Right lobe of liver (tissue), 6 donors: ENCODE measurements around the gene CCBE1. TPM values are rescaled to one million over a fixed set of nuclear protein-coding genes. Genes with fewer than 3 reads are reported as not detected.

Experiments
- ATAC-seq, 4 donors: fragments of 200-7000 bp; cut with Tn5 transposase; one replicate each; pipeline ENCODE4 v1.9.1; 2020; ENCODE audit warnings: mild to moderate bottlenecking in 4 of 4, moderate library complexity in 4 of 4
- DNase-seq, 3 donors: peaks; one replicate each; pipeline ENCODE4 v3.0.0-alpha.2; 2020
- H3K27ac ChIP-seq, 3 donors: fragments of 200-600 bp; one replicate each; pipeline ENCODE4 v1.8.0; 2022
- H3K27me3 ChIP-seq, 2 donors: fragments of 200-600 bp; one replicate each; pipeline ENCODE4 v1.8.0; 2022
- H3K36me3 ChIP-seq, 4 donors: fragments of 200-600 bp; sonication (generic) in 1 of 4; one replicate each; pipeline versions ENCODE4 v1.5.1 to v1.8.0; 2017 to 2022; ENCODE audit warnings: control low read depth in 1 of 4
- H3K4me1 ChIP-seq, 4 donors: fragments of 200-600 bp; sonication (generic) in 1 of 4; one replicate each; pipeline versions ENCODE4 v1.5.1 to v1.8.0; 2017 to 2022; ENCODE audit warnings: control low read depth in 1 of 4
- H3K4me3 ChIP-seq, 3 donors: fragments of 200-600 bp; one replicate each; pipeline ENCODE4 v1.8.0; 2022
- H3K9me3 ChIP-seq, 4 donors: fragments of 200-600 bp; sonication (generic) in 1 of 4; one replicate each; pipeline versions ENCODE4 v1.5.1 to v1.8.0; 2017 to 2022; ENCODE audit warnings: control low read depth in 1 of 4
- POLR2A ChIP-seq: fragments of 450-650 bp; IDR thresholded peaks from one replicate; pipeline ENCODE4 v1.6.1; 2017; ENCODE audit warnings: antibody characterized with exemption, mild to moderate bottlenecking
- WGBS: methylation state at CpG from one replicate; pipeline ENCODE4 v1.1.6; 2018; ENCODE audit warnings: low coverage, low lambda C conversion rate; ENCODE audit not compliant: insufficient coverage; ENCODE audit errors: missing lambda C conversion rate; 5-methylcytosine and 5-hydroxymethylcytosine counted together
- intact Hi-C, 2 donors: fragments of 100-400 bp; cut with DNase I; formaldehyde crosslinking; loops; one replicate each; pipeline versions ENCODE4 v1.11.2 to v1.14.1; 2022
- total RNA-seq, 6 experiments: library from RNA; depleted of rRNA in 2 of 6; stranded (reverse); fragments of >200 nt in 2 of 6; fragmentation: NEBNext Ultra II Directional in 3 of 6; extraction: Animal tissue kit (Norgen Biotek cat#: 25700) in 3 of 6; gene quantifications; one replicate each; pipeline versions ENCODE4 v1.1.0 to v1.2.4, GENCODE V29; 2016 to 2023
- TF ChIP-seq, protein P1 (sequence below), 4 donors: fragments of 200-600 bp in 3 of 4; fragments of 450-650 bp in 1 of 4; IDR thresholded peaks; one replicate each; pipeline versions ENCODE4 v1.5.1 to v1.8.0; 2016 to 2022; ENCODE audit warnings: antibody characterized with exemption in 4 of 4, mild to moderate bottlenecking in 2 of 4
- donor health status: DM: no; HTN: yes; CAD: no.
- donor health status: DM: no; HTN: no; CAD: no.
- donor health status: DM: no; HTN: no; CAD: no.
- donor health status: DM: no; HTN: yes; CAD: no.
- donor health status: DM: no; HTN: yes; CAD: no.

Gene CCBE1
- total RNA-seq, 6 experiments from 2014 or later: 2.7 to 6.9 (median 4.3) TPM

DNA sequence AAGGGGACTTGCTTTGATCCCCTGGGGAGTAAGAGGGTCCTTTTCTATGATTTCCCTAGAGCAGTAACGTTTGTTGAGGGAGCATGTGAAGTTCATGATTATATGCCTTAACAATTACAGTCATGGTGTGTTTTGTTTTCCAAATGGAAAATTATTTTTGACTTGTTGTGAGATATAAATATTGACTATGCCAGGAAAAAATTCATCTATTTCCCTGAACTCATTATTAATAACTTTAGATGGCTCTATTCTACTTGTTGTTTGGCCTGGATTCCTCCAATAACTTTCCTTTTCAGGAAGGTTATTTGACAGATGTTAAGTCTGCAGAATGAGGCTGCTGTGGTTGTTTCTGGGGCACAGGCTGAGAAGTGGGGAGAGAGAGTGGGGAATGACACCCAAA, 266.1 kb downstream of the CCBE1 start:
- H3K27ac ChIP-seq: no peak overlapping the region
- 28% methylated on average over 1 of the region's 1 CpG for WGBS
- no peak overlapping the region for H3K4me3 ChIP-seq
- ATAC-seq (no peak), DNase-seq (no peak)
- TF ChIP-seq, protein P1, sequence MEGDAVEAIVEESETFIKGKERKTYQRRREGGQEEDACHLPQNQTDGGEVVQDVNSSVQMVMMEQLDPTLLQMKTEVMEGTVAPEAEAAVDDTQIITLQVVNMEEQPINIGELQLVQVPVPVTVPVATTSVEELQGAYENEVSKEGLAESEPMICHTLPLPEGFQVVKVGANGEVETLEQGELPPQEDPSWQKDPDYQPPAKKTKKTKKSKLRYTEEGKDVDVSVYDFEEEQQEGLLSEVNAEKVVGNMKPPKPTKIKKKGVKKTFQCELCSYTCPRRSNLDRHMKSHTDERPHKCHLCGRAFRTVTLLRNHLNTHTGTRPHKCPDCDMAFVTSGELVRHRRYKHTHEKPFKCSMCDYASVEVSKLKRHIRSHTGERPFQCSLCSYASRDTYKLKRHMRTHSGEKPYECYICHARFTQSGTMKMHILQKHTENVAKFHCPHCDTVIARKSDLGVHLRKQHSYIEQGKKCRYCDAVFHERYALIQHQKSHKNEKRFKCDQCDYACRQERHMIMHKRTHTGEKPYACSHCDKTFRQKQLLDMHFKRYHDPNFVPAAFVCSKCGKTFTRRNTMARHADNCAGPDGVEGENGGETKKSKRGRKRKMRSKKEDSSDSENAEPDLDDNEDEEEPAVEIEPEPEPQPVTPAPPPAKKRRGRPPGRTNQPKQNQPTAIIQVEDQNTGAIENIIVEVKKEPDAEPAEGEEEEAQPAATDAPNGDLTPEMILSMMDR (IDR thresholded peaks at IDR 0.05): no peak
- no peak for TF ChIP-seq POLR2A
- no peaks in the 10 kb centered on the region for H3K27me3 ChIP-seq
- H3K4me1 ChIP-seq: no peaks in the 10 kb centered on the region
- H3K9me3 ChIP-seq: no peaks in the 10 kb centered on the region
- intact Hi-C loops: no loop called here
- no peaks in the 10 kb centered on the region for H3K36me3 ChIP-seq

DNA sequence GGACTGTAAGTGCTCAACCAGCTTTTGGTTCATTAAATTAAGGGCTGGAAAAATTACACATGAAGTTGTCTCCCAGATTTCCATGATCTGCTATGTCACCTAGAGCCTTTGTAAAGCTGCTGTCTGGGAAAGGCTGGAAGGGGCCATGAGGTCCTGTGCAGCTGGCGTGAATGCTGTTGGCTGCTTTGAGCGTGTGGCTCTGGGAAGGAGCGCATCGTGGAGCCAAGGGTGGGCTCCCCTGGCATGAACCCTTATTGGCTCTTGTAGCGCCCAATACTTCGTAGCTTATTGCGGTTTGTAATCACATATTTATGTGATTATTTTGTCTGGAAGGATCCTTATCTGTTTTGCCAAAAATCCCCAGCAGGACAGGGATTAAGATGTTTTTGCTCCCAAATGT, 267.6 kb downstream of the CCBE1 start:
- Histone ChIP-seq H3K9me3 (no peaks in the 10 kb centered on the region), H3K36me3 (no peaks in the 10 kb centered on the region), H3K4me3 (no peak overlapping the region), H3K4me1 (no peaks in the 10 kb centered on the region), H3K27ac (no peak overlapping the region), H3K27me3 (no peaks in the 10 kb centered on the region)
- no peak for ATAC-seq
- intact Hi-C loops: no loop called here
- TF ChIP-seq POLR2A: no peak
- TF ChIP-seq, protein P1 (IDR thresholded peaks at IDR 0.05): no peak
- DNase-seq: no peak
- 78% methylated on average over 7 of the region's 7 CpGs for WGBS

DNA sequence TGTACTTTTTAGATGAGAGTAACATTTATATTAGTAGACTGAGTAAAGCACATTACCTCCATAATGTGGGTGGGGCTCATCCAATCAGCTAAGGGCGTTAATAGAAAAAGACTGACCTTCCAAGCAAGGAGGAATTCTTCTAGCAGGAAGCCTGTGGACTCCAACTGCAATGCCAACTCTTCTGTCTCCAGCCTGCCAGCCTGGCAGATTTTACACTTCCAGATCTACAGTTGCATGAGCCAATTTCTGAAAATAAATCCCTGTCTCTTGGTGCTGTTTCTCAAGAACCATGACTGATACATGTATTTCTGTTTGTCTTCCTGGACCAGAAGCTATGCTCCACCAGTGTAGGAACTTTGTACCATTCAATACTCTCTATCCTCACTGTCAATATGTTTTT, 269.2 kb downstream of the CCBE1 start:
- no peak for ATAC-seq
- no peak for DNase-seq
- Histone ChIP-seq H3K36me3 (no peaks in the 10 kb centered on the region), H3K27me3 (no peaks in the 10 kb centered on the region), H3K4me3 (no peak overlapping the region), H3K4me1 (no peaks in the 10 kb centered on the region), H3K27ac (no peak overlapping the region), H3K9me3 (no peaks in the 10 kb centered on the region)
- intact Hi-C loops: no loop called here
- TF ChIP-seq POLR2A: no peak
- TF ChIP-seq, protein P1 (IDR thresholded peaks at IDR 0.05): no peak
- WGBS: 59% methylated on average over 1 of the region's 1 CpG

DNA sequence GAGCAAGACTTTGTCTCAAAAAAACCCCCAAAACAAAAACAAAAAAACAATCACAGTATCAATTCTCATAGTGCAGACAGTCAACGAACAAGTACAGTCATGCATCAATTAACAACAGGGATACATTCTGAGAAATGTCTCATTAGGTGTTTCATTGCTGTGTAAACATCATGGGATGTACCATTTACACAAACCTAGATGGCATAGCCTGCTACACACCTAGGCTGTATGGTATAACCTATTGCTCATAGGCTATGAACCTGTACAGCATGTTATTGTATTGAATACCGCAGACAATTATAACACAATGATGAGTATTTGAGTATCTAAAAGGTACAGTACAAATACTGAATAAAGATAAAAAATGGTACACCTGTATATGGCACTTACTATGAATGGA, 270.4 kb downstream of the CCBE1 start:
- DNase-seq: no peak
- no peak overlapping the region for H3K27ac ChIP-seq
- H3K4me1 ChIP-seq: no peaks in the 10 kb centered on the region
- H3K27me3 ChIP-seq: no peaks in the 10 kb centered on the region
- no peak overlapping the region for H3K4me3 ChIP-seq
- WGBS: 100% methylated on average over 1 of the region's 2 CpGs
- H3K36me3 ChIP-seq: no peaks in the 10 kb centered on the region
- no peaks in the 10 kb centered on the region for H3K9me3 ChIP-seq
- TF ChIP-seq, protein P1 (IDR thresholded peaks at IDR 0.05): no peak
- no peak for TF ChIP-seq POLR2A
- ATAC-seq: no peak
- intact Hi-C loops: no loop called here

DNA sequence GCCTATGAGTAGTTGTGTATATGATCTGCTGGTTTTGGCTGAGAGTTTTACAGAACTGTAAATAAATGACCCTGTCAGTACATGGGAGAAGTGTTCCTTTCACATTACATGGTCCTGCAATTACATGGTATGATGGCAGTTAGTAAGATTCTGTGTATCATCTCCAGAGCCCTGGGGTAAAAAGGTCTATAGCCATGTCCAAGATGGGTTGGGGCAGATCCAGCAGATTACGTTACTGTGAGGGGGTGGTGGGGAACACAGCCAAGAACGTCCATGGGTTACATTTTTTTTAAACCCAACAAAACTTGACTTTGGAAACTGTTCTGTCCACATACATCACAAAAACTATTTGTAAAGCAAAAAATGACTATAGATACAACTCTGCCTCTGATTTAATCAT, 274.0 kb downstream of the CCBE1 start:
- Histone ChIP-seq H3K27me3 (no peaks in the 10 kb centered on the region), H3K36me3 (no peaks in the 10 kb centered on the region), H3K27ac (no peak overlapping the region), H3K9me3 (no peaks in the 10 kb centered on the region), H3K4me1 (no peaks in the 10 kb centered on the region), H3K4me3 (no peak overlapping the region)
- no peak for DNase-seq
- intact Hi-C loops: no loop called here
- TF ChIP-seq, protein P1 (IDR thresholded peaks at IDR 0.05): no peak
- no peak for TF ChIP-seq POLR2A
- ATAC-seq: no peak
- 22% methylated on average over 2 of the region's 2 CpGs for whole genome bisulfite sequencing
